ES-I3 (cell line): ENCODE data around the gene GPA33.

Experiments used
- H3K36me3 ChIP-seq: 2 replicates; pipeline ENCODE4 v1.6.1; 2013; ENCODE audit warnings: mild to moderate bottlenecking, low read length, control low read depth, moderate library complexity; ENCODE audit not compliant: insufficient read depth
- H3K4me1 ChIP-seq: 2 replicates; pipeline ENCODE4 v1.6.1; 2013; ENCODE audit warnings: mild to moderate bottlenecking, control low read depth, low read length; ENCODE audit not compliant: insufficient read depth
- H3K9ac ChIP-seq: 2 replicates; pipeline ENCODE4 v1.6.1; 2013; ENCODE audit warnings: low read depth, mild to moderate bottlenecking, low read length, moderate library complexity
- H3K9me3 ChIP-seq: 2 replicates; pipeline ENCODE4 v1.6.1; 2013; ENCODE audit warnings: mild to moderate bottlenecking, low read length, moderate library complexity; ENCODE audit not compliant: control insufficient read depth, insufficient read depth

The GPA33 gene

GRCh38 chr1:167106119-167106461 is 15.9 kb upstream of the GPA33 start:
- H3K4me1 ChIP-seq: peaks cover 34% of the 10 kb centered on the region
- no peaks in the 10 kb centered on the region for H3K36me3 ChIP-seq
- no peak overlapping the region for H3K9ac ChIP-seq
- no peaks in the 10 kb centered on the region for H3K9me3 ChIP-seq

DNA sequence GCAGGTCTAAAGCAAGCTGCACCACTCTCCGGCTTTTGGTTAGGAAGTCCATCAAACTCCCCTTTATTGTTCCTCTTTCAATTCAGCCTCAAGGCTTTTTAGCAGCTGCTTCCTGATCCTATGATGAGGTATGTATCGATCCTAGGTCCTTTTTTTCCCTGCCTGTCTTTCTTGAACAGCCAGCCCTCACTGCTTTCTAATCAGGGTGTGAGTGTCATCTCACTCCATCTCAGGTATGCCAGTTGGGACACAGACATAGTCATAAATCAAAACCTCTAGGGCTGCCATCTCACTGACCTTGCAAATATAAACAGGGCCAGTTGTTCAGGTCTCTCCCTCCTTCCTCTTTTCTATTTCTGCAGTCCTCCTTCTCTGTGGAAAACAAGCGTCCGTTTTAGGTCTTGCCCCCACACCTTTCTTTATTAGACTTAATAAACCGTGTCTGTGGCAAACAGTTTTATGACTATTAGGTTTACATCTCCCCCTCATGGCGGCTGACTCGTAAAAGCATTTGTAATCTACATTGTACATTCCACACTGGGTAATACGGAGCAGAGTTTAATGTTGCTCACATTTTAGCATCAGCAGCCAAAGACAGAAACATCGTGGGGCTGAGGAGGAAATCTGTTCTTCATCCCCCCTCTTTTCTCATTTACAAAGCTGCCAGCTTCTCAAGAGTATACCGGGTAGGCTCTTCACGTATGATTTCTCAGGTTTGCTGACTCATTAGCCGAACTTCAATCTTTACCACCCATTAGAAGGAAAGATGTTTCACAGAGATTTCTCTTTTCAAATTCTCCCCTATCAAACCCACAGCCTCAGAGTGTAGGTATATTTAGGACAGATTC is 15.3 kb upstream of the GPA33 start:
- Histone ChIP-seq H3K4me1 (peaks cover 34% of the 10 kb centered on the region), H3K9me3 (no peaks in the 10 kb centered on the region), H3K36me3 (no peaks in the 10 kb centered on the region), H3K9ac (no peak overlapping the region)

DNA sequence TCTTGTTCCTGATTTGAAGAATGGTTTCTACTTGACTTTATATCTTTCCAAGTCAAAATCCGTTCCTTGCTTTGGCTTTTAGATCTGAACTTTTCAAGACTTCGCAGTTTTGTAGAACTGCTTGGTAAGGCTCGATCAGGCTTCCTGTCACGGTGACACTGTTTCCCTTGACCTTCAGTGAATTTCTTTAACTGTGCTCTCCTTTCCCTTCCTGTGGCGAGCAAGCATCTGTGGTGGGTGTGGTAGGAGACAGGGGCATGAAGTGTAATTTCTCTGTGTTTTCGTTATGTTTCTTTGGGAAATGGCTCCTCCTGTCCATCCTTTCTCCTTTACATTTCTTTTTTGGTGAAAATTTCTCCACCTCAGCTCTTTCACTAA is 14.1 kb upstream of the GPA33 start:
- H3K36me3 ChIP-seq: no peaks in the 10 kb centered on the region
- peaks cover 30% of the 10 kb centered on the region for H3K4me1 ChIP-seq
- no peaks in the 10 kb centered on the region for H3K9me3 ChIP-seq
- peak overlapping the region; percentile 32; the same call in 1 of the 2 replicates for H3K9ac ChIP-seq

DNA sequence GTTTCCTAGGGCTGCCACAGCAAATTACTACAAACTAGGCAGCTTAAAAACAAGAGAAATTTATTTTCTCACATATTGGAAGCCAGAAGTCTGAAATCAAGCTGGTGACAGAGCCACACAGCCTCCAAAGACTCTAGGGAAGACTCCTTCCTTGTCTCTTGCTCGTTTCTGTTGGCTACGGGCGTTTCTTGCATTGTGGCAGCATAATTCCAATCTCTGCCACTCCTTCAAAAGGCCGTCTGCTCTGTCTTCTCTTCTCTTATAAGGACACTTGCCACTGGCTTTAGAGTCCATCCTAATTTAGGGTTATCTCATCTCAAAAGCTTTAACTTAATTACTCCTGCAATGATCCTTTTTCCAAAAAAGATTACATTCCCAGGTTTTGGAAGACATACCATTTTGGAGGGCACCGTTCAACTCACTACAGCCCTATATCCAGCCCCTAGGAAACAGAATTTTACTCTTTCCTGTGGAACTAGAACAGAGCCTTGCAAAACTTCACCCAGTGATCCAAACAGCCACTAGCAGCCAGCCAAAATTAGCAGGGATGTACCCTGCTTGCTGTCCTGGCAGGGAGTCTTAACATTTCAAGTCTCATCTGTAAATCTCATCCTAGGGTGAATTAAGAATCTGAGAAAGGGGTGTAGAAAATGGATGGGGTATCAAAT is 12.9 kb upstream of the GPA33 start:
- peak overlapping the region; percentile 32; the same call in 1 of the 2 replicates for H3K9ac ChIP-seq
- H3K4me1 ChIP-seq: peaks cover 28% of the 10 kb centered on the region
- H3K9me3 ChIP-seq: no peaks in the 10 kb centered on the region; the same call in 1 of the 2 replicates
- H3K36me3 ChIP-seq: no peaks in the 10 kb centered on the region

DNA sequence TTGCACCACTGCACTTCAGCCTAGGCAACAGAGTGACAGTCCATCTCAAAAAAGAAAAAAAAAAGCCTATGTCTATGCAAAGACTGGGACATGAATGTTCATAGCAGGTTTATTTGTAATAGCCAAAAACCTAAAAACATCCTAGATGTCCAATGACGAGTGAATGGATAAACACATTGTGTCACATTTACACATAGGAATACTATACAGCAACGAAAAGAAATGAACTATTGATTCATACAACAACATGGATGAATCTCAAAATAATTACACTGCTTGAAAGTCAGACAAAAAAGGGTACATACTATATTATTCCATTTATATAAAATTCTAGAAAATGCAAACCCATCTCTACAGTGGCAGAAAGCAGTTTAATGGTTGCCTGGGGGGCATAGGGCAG is 11.6 kb upstream of the GPA33 start:
- no peaks in the 10 kb centered on the region for H3K36me3 ChIP-seq
- no peak overlapping the region for H3K9ac ChIP-seq
- peaks cover 28% of the 10 kb centered on the region for H3K4me1 ChIP-seq
- no peaks in the 10 kb centered on the region; the same call in 1 of the 2 replicates for H3K9me3 ChIP-seq

GRCh38 chr1:167100730-167101129 is 10.6 kb upstream of the GPA33 start:
- Histone ChIP-seq H3K9me3 (no peaks in the 10 kb centered on the region; the same call in 1 of the 2 replicates), H3K36me3 (no peaks in the 10 kb centered on the region; the same call in 1 of the 2 replicates), H3K9ac (no peak overlapping the region), H3K4me1 (peaks cover 24% of the 10 kb centered on the region)

GRCh38 chr1:167099851-167100250 is 9.7 kb upstream of the GPA33 start:
- Histone ChIP-seq H3K9me3 (no peaks in the 10 kb centered on the region; the same call in 1 of the 2 replicates), H3K9ac (no peak overlapping the region), H3K36me3 (no peaks in the 10 kb centered on the region; the same call in 1 of the 2 replicates), H3K4me1 (peaks cover 16% of the 10 kb centered on the region)

- no peaks in the 10 kb centered on the region; the same call in 1 of the 2 replicates for H3K36me3 ChIP-seq
- H3K9me3 ChIP-seq: no peaks in the 10 kb centered on the region; the same call in 1 of the 2 replicates
- no peak overlapping the region for H3K9ac ChIP-seq
- peaks cover 10% of the 10 kb centered on the region; the same call in 1 of the 2 replicates for H3K4me1 ChIP-seq
Observed at GRCh38 chr1:167095368-167095767, 5.2 kb upstream of the GPA33 start.

- Histone ChIP-seq H3K9me3 (no peaks in the 10 kb centered on the region; the same call in 1 of the 2 replicates), H3K36me3 (no peaks in the 10 kb centered on the region; the same call in 1 of the 2 replicates), H3K4me1 (peaks cover 10% of the 10 kb centered on the region; the same call in 1 of the 2 replicates), H3K9ac (no peak overlapping the region)
Observed at GRCh38 chr1:167094690-167095089, 4.5 kb upstream of the GPA33 start.

DNA sequence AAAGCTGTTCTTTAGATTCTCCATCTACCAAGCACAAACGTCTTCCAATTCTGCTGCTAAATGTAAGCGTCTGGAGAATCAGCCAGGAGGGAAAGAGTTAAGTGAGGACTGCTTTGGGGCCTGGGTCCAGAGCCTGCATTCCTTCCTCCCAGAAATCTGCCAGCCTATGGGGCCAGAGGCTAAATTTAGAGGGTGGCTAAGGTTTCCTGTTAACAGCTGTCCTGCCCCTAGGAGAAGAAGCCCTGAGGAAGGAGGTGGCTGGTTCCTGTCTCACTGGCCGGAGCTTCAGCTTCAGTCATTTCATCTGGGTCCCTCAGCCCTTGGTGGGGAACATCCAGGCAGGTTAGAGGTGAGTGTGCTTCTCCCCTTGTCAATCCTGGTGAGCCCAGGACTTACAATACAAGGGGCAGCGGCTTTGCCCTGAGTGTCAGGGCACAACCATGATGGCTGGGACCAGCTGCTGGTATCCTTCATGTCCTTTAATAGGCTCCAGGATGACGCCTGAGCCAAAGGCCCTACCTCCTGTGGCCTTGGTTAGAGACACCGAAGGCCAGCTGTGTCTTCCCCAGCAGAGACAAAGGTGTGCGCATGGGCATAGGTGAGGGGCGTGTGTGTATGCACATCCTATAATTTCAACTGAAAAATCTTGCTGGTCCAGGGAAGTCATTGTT is 3.8 kb upstream of the GPA33 start, which contains the start of gene STYXL2:
Gene STYXL2 (plus strand): TSS at position 230 of the 671 bp plus-strand sequence. CDS start 775 bp downstream, outside the sequence.
- Histone ChIP-seq H3K9me3 (no peaks in the 10 kb centered on the region; the same call in 1 of the 2 replicates), H3K4me1 (peaks cover 10% of the 10 kb centered on the region; the same call in 1 of the 2 replicates), H3K36me3 (no peaks in the 10 kb centered on the region; the same call in 1 of the 2 replicates), H3K9ac (no peak within 1 kb of the TSS)

- H3K9ac ChIP-seq: no peak overlapping the region
- peaks cover 10% of the 10 kb centered on the region; the same call in 1 of the 2 replicates for H3K4me1 ChIP-seq
- no peaks in the 10 kb centered on the region for H3K9me3 ChIP-seq
- H3K36me3 ChIP-seq: no peaks in the 10 kb centered on the region; the same call in 1 of the 2 replicates
Observed at GRCh38 chr1:167092653-167093052, 2.5 kb upstream of the GPA33 start.

GRCh38 chr1:167089939-167090313 is 251 bp downstream of the GPA33 start:
- no peaks in the 10 kb centered on the region for H3K9me3 ChIP-seq
- no peak overlapping the region for H3K9ac ChIP-seq
- H3K4me1 ChIP-seq: peaks cover 10% of the 10 kb centered on the region; the same call in 1 of the 2 replicates
- no peaks in the 10 kb centered on the region for H3K36me3 ChIP-seq

- Histone ChIP-seq H3K9ac (no peak overlapping the region), H3K36me3 (no peaks in the 10 kb centered on the region), H3K9me3 (no peaks in the 10 kb centered on the region), H3K4me1 (peaks cover 3% of the 10 kb centered on the region; the same call in 1 of the 2 replicates)
Observed at GRCh38 chr1:167088746-167089417, 1.3 kb downstream of the GPA33 start.

DNA sequence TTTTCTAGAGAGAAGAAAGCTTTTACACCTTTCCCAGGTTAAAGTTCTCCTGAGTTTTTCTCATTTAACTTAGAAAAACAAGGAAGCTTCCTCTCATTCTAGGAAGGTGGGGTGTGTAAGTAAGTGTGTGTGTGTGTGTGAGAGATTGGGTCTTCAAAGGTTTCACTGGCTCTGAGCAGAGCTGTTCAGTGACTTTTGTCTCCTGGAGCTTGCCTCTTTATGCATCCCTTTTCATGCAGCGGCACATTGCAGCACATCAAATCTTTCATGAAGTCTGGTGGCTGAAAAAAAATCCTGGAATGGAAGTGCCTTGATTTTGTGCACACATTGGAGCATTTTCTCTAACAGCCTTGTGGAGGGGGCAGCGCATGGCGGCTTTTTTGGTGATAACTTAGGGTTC is 3.4 kb downstream of the GPA33 start:
- no peaks in the 10 kb centered on the region; the same call in 1 of the 2 replicates for H3K4me1 ChIP-seq
- no peak overlapping the region for H3K9ac ChIP-seq
- H3K9me3 ChIP-seq: no peaks in the 10 kb centered on the region
- H3K36me3 ChIP-seq: no peaks in the 10 kb centered on the region
